ENCODE results near the gene GIMAP5. TPM values are rescaled to one million over a fixed set of nuclear protein-coding genes. Genes with fewer than 3 reads are reported as not detected.
A peak's percentile ranks its signal among the peaks of the same experiment; 100 is the strongest.

Gene GIMAP5
- total RNA-seq, 1 experiment from 2014 or later = 0.24 TPM

DNA sequence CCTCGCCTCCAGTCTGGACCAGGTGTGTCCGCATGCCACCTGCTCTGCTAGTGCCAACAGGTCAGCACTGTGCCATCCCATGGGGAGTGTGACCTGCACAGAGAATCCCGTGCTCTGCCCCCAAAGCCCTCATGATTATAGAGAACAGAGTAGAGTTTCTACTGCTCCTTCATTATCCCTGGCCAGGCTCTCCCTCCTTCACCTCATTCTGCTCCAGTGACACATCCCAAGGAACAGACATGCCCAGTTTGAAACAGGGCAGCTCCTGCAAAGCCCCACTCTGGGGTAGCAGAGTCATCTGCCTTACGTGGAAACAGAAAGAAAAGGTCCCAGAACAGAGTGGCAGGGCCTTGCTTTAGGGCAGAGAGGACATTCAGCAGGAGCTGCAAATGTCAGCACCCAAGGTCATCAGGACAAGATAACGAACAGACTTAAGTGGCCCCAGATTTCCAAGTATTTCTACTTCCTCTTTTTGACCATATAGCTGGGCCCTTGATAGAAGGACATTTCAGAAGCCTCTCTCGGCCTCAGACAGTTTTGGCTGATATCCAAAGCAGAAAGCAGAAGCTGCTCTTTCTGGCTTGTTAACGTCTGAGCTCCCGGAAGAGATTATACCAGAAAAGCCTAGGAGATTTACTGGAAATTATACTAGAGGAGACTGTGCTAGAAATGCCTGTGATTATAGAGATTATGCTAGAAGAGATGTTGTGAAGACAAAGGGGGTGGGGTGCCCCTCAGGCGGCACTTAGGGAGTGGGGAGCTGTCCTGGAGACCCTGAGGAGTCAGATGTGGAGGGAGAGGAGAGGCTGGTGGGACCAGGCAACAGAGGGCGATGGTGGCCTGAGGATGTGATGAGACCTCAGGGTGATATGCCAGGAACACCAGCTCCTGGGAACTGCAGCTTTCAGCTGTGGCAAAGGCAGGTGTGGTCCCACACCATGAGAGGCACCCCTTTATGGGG, 50.4 kb downstream of the GIMAP5 start:
- Mint-ChIP-seq H3K4me1 (no peaks in the 10 kb centered on the region), H3K36me3 (no peaks in the 10 kb centered on the region), H3K9me3 (no peaks in the 10 kb centered on the region), H3K27ac (no peak overlapping the region), H3K27me3 (ENCODE audit: low read depth) (peaks cover 13% of the 10 kb centered on the region), H3K4me3 (no peak overlapping the region)
- ChIA-PET POLR2A (no interaction called here), CTCF (interaction anchor here (0.7 to 2.6 kb wide), 16 partner anchors 9 to 207 kb away, joined by 3 to 18 read pairs (median 4); no protein-coding TSS in a partner anchor)
- peak; percentile 64 for ATAC-seq
- DNase-seq (ENCODE audit: low spot score) = no peak
- TF ChIP-seq GRHL2 (CRISPR knock-in tag; IDR thresholded peaks at IDR 0.05; ENCODE audit: insufficient replicate concordance, severe bottlenecking) (no peak), IRF2 (CRISPR knock-in tag; IDR thresholded peaks at IDR 0.05; ENCODE audit: borderline replicate concordance, low read depth) (no peak), GABPB1 (CRISPR knock-in tag; IDR thresholded peaks at IDR 0.05) (no peak), ZNF219 (CRISPR knock-in tag; IDR thresholded peaks at IDR 0.05; ENCODE audit: borderline replicate concordance) (no peak), JAZF1 (CRISPR knock-in tag; IDR thresholded peaks at IDR 0.05) (no peak), NR2C2 (CRISPR knock-in tag; IDR thresholded peaks at IDR 0.05) (no peak), SOX15 (CRISPR knock-in tag; IDR thresholded peaks at IDR 0.05) (no peak), ESRRA (CRISPR knock-in tag; IDR thresholded peaks at IDR 0.05; ENCODE audit: borderline replicate concordance) (no peak)
- TF ChIP-seq, protein P1, sequence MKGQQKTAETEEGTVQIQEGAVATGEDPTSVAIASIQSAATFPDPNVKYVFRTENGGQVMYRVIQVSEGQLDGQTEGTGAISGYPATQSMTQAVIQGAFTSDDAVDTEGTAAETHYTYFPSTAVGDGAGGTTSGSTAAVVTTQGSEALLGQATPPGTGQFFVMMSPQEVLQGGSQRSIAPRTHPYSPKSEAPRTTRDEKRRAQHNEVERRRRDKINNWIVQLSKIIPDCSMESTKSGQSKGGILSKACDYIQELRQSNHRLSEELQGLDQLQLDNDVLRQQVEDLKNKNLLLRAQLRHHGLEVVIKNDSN (CRISPR knock-in tag; IDR thresholded peaks at IDR 0.05) = no peak
- TF ChIP-seq, protein P2, sequence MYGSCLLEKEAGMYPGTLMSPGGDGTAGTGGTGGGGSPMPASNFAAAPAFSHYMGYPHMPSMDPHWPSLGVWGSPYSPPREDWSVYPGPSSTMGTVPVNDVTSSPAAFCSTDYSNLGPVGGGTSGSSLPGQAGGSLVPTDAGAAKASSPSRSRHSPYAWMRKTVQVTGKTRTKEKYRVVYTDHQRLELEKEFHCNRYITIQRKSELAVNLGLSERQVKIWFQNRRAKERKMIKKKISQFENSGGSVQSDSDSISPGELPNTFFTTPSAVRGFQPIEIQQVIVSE (CRISPR knock-in tag; IDR thresholded peaks at IDR 0.05; ENCODE audit: borderline replicate concordance) = no peak

DNA sequence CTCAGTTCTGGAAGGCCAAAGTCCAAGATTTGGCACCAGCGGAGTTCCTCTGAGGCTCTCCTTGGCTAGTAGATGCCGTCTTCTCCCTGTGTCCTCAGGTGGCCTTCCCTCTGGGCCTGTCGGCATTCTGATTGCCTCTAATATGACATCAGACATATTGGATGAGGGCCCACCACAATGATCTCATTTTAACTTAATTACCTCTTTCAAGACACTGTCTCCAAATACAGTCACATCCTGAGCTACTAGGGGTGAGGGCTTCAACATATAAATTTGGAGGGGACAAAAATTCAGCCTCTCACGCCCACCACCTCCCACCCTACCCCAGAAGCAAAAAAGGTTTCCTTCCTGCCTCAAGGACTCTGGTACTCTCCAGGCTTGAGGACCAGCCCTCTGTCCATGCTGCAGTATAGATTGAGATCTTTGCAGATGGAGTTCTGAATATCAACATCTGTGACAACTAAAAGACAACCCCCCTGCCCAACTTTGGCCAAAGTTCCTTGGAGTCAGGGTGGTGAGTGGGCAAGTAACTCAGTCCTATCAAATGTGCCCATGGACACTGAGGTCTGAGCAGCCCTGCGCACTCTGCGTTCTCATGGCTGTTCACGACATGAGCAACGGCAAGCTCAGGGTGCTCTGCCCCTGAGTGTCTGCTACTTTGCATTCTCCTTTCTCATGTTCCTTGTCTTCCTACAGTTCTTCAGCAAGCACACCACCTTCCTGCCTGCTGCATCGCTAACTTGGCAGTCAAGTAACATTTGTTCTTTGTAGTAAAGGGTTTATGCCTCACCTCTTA, 51.5 kb downstream of the GIMAP5 start:
- H3K4me3 Mint-ChIP-seq = no peak overlapping the region
- CTCF ChIA-PET = interaction anchor here (0.7 to 2.6 kb wide), 12 partner anchors 10 to 200 kb away, joined by 3 to 18 read pairs (median 4); no protein-coding TSS in a partner anchor
- DNase-seq (ENCODE audit: low spot score) (no peak), ATAC-seq (no peak)
- H3K9me3 Mint-ChIP-seq = no peaks in the 10 kb centered on the region
- H3K36me3 Mint-ChIP-seq = no peaks in the 10 kb centered on the region
- H3K4me1 Mint-ChIP-seq = no peaks in the 10 kb centered on the region
- TF ChIP-seq, protein P3, sequence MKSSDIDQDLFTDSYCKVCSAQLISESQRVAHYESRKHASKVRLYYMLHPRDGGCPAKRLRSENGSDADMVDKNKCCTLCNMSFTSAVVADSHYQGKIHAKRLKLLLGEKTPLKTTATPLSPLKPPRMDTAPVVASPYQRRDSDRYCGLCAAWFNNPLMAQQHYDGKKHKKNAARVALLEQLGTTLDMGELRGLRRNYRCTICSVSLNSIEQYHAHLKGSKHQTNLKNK (CRISPR knock-in tag; IDR thresholded peaks at IDR 0.05) = no peak
- TF ChIP-seq HMGA2 (CRISPR knock-in tag; IDR thresholded peaks at IDR 0.05) (no peak), ZNF219 (CRISPR knock-in tag; IDR thresholded peaks at IDR 0.05; ENCODE audit: borderline replicate concordance) (no peak), GTF2I (CRISPR knock-in tag; conservative IDR thresholded peaks at IDR 0.05) (no peak)
- peaks cover 13% of the 10 kb centered on the region for H3K27me3 Mint-ChIP-seq (ENCODE audit: low read depth)
- H3K27ac Mint-ChIP-seq = no peak overlapping the region
- POLR2A ChIA-PET = interaction anchor here (0.6 kb wide), 1 partner anchor 777 kb away, joined by 3 read pairs; no protein-coding TSS in a partner anchor

DNA sequence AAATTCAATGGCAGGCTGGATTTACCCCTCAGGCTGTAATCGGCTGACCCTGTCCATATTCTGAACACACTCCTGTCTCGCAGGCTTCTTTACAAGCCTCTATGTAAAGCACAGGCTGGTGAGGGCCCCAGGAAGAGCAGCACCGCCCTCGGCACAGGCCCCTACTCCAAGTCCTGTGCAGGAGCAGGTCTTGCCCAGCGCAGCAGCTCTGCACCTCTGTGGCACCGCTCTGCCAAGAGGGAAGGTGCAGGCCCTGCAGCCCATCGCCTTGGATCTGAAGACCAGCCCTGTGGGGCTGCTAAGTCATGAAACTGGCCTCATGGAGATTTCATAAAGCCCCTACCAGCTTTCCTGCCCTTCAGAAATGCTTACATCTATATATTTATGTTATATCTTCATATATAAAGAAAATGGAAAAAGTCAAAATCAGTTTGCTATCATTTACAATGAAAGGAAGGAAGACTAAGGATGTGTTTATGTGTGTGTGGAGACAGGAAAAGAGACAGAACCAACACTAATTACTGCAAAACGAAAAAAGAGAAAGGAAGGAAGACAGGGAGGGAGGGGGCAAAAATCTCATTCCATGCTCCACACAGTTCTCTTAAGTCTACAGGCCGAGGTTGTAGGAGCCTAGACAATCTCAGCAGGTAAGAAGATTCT, 53.3 kb downstream of the GIMAP5 start:
- H3K36me3 Mint-ChIP-seq = no peaks in the 10 kb centered on the region
- H3K4me3 Mint-ChIP-seq = no peak overlapping the region
- CTCF ChIA-PET = interaction anchor here (1.1 kb wide), 1 partner anchor 12 kb away, joined by 3 read pairs; no protein-coding TSS in a partner anchor
- ATAC-seq (no peak), DNase-seq (ENCODE audit: low spot score) (no peak)
- H3K9me3 Mint-ChIP-seq = no peaks in the 10 kb centered on the region
- POLR2A ChIA-PET = no interaction called here
- no peaks in the 10 kb centered on the region for H3K4me1 Mint-ChIP-seq
- peaks cover 12% of the 10 kb centered on the region for H3K27me3 Mint-ChIP-seq (ENCODE audit: low read depth)
- no peak overlapping the region for H3K27ac Mint-ChIP-seq
- no peak for TF ChIP-seq ZNF416 (CRISPR knock-in tag; IDR thresholded peaks at IDR 0.05)
- TF ChIP-seq SMAD3 (CRISPR knock-in tag; IDR thresholded peaks at IDR 0.05; ENCODE audit: borderline replicate concordance) = no peak
- TF ChIP-seq, protein P4, sequence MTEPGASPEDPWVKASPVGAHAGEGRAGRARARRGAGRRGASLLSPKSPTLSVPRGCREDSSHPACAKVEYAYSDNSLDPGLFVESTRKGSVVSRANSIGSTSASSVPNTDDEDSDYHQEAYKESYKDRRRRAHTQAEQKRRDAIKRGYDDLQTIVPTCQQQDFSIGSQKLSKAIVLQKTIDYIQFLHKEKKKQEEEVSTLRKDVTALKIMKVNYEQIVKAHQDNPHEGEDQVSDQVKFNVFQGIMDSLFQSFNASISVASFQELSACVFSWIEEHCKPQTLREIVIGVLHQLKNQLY (CRISPR knock-in tag; IDR thresholded peaks at IDR 0.05) = no peak
- no peak for TF ChIP-seq NFE2L1 (CRISPR knock-in tag; IDR thresholded peaks at IDR 0.05)
- TF ChIP-seq, protein P5, sequence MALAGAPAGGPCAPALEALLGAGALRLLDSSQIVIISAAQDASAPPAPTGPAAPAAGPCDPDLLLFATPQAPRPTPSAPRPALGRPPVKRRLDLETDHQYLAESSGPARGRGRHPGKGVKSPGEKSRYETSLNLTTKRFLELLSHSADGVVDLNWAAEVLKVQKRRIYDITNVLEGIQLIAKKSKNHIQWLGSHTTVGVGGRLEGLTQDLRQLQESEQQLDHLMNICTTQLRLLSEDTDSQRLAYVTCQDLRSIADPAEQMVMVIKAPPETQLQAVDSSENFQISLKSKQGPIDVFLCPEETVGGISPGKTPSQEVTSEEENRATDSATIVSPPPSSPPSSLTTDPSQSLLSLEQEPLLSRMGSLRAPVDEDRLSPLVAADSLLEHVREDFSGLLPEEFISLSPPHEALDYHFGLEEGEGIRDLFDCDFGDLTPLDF (CRISPR knock-in tag; IDR thresholded peaks at IDR 0.05) = no peak
- TF ChIP-seq, protein P6, sequence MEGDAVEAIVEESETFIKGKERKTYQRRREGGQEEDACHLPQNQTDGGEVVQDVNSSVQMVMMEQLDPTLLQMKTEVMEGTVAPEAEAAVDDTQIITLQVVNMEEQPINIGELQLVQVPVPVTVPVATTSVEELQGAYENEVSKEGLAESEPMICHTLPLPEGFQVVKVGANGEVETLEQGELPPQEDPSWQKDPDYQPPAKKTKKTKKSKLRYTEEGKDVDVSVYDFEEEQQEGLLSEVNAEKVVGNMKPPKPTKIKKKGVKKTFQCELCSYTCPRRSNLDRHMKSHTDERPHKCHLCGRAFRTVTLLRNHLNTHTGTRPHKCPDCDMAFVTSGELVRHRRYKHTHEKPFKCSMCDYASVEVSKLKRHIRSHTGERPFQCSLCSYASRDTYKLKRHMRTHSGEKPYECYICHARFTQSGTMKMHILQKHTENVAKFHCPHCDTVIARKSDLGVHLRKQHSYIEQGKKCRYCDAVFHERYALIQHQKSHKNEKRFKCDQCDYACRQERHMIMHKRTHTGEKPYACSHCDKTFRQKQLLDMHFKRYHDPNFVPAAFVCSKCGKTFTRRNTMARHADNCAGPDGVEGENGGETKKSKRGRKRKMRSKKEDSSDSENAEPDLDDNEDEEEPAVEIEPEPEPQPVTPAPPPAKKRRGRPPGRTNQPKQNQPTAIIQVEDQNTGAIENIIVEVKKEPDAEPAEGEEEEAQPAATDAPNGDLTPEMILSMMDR (IDR thresholded peaks at IDR 0.05) = no peak
- TF ChIP-seq, protein P7, sequence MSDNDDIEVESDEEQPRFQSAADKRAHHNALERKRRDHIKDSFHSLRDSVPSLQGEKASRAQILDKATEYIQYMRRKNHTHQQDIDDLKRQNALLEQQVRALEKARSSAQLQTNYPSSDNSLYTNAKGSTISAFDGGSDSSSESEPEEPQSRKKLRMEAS (CRISPR knock-in tag; IDR thresholded peaks at IDR 0.05) = no peak
- no peak for TF ChIP-seq MYBL2 (CRISPR knock-in tag; IDR thresholded peaks at IDR 0.05)
- TF ChIP-seq, protein P8, sequence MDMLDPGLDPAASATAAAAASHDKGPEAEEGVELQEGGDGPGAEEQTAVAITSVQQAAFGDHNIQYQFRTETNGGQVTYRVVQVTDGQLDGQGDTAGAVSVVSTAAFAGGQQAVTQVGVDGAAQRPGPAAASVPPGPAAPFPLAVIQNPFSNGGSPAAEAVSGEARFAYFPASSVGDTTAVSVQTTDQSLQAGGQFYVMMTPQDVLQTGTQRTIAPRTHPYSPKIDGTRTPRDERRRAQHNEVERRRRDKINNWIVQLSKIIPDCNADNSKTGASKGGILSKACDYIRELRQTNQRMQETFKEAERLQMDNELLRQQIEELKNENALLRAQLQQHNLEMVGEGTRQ (CRISPR knock-in tag; IDR thresholded peaks at IDR 0.05) = no peak
